Suprapubic skin (tissue), 4 donors: Measurements from ENCODE around the gene OR7G3. TPM values are rescaled to one million over a fixed set of nuclear protein-coding genes. Genes with fewer than 3 reads are reported as not detected.

Experiments used
- DNase-seq, 2 donors: peaks; one replicate each; pipeline ENCODE4 v3.0.0-alpha.2; 2019; ENCODE audit warnings: low spot score in 2 of 2
- H3K27ac ChIP-seq: fragments of 200-600 bp; sonication (generic); one replicate; pipeline ENCODE4 v1.5.1; 2019
- H3K27me3 ChIP-seq: fragments of 200-600 bp; sonication (generic); one replicate; pipeline ENCODE4 v1.5.1; 2019
- H3K36me3 ChIP-seq: fragments of 200-600 bp; sonication (generic); one replicate; pipeline ENCODE4 v1.5.1; 2019
- H3K4me1 ChIP-seq: fragments of 200-600 bp; sonication (generic); one replicate; pipeline ENCODE4 v1.5.1; 2019
- H3K4me3 ChIP-seq: fragments of 200-600 bp; sonication (generic); one replicate; pipeline ENCODE4 v1.5.1; 2019; ENCODE audit warnings: mild to moderate bottlenecking
- H3K9me3 ChIP-seq: fragments of 200-600 bp; sonication (generic); one replicate; pipeline ENCODE4 v1.5.1; 2019
- EP300 ChIP-seq: sonication (generic); formaldehyde crosslinking; IDR thresholded peaks from one replicate; pipeline ENCODE4 v1.6.1; 2017; ENCODE audit warnings: antibody characterized with exemption
- POLR2A ChIP-seq, 2 donors: fragments of 450-650 bp; IDR thresholded peaks; one replicate each; pipeline ENCODE4 v1.6.1; 2017; ENCODE audit warnings: antibody characterized with exemption in 2 of 2, mild to moderate bottlenecking in 2 of 2, moderate library complexity in 2 of 2
- POLR2AphosphoS5 ChIP-seq, 3 donors: sonication (generic); formaldehyde crosslinking; IDR thresholded peaks; one replicate each; pipeline ENCODE4 v1.6.1; 2017; ENCODE audit warnings: antibody characterized with exemption in 3 of 3
- WGBS: methylation state at CpG from one replicate; pipeline ENCODE4 v1.1.5; 2018; 5-methylcytosine and 5-hydroxymethylcytosine counted together
- total RNA-seq, 4 donors: library from RNA; depleted of rRNA; stranded (reverse); fragments of >200 nt; gene quantifications; one replicate each; pipeline ENCODE4 v1.1.0, GENCODE V29; 2016
- TF ChIP-seq, protein P1 (sequence below), 2 donors: fragments of 200-600 bp in 1 of 2; fragments of 450-650 bp in 1 of 2; sonication (generic) in 1 of 2; IDR thresholded peaks; one replicate each; pipeline ENCODE4 v1.5.1; 2016 to 2019; ENCODE audit warnings: antibody characterized with exemption in 2 of 2, mild to moderate bottlenecking in 1 of 2, moderate library complexity in 1 of 2

The OR7G3 gene
- total RNA-seq, 4 donors from 2014 or later: not detected

DNA sequence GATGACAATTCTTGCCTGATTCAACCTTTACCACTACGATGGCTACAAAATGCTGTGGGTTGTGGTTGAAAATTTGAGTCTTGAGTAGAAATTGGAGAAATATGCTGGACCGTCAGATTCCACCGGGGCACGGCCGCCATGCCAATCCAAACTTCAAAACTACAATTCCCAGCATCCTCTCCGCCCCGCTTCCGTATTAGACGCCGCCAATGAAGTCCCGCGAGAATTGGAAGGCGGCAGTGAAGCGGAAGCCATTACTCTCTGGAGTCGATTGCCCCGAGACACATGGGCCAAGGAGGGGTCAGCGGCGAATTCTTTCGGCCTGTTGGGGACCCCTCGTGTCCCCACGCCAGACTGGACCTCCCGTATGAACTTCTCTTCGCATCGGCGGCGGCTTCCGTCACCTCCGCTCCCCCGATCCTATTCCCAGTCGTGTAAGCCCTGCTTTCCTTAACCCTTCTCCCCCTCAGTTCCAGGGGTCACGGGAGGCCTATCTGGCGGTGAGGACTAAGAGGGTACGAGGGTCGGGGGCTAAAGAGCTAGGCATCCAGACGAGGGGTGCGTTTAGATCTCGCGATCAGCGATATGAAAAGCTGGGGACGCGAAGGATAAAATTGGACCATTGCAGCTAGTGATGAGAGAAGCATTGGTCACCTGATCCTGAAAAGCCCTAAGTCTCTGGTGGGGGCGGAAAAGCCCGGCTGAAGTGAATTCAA lies 13.6 kb upstream of the OR7G3 start, which contains the start of gene ZNF317:
ZNF317 (plus strand) TSS at position 239 of the 716 bp plus-strand sequence. CDS start 15,620 bp downstream, outside the sequence.
- peak; percentile 95 for DNase-seq
- Histone ChIP-seq H3K36me3 (no peaks in the 10 kb centered on the region), H3K27me3 (no peaks in the 10 kb centered on the region), H3K27ac (peak within 1 kb of the TSS; percentile 92), H3K4me3 (peak within 1 kb of the TSS; percentile 92), H3K9me3 (peaks cover 21% of the 10 kb centered on the region), H3K4me1 (peaks cover 20% of the 10 kb centered on the region)
- WGBS: under 1% methylated on average over 43 of the region's 43 CpGs
- TF ChIP-seq EP300: no peak
- TF ChIP-seq POLR2A (IDR thresholded peaks at IDR 0.05): peak in 1 of 2 donors; percentile 71
- peak in 2 of 3 donors; percentile 61 to 66 for TF ChIP-seq POLR2AphosphoS5 (IDR thresholded peaks at IDR 0.05)
- TF ChIP-seq, protein P1, sequence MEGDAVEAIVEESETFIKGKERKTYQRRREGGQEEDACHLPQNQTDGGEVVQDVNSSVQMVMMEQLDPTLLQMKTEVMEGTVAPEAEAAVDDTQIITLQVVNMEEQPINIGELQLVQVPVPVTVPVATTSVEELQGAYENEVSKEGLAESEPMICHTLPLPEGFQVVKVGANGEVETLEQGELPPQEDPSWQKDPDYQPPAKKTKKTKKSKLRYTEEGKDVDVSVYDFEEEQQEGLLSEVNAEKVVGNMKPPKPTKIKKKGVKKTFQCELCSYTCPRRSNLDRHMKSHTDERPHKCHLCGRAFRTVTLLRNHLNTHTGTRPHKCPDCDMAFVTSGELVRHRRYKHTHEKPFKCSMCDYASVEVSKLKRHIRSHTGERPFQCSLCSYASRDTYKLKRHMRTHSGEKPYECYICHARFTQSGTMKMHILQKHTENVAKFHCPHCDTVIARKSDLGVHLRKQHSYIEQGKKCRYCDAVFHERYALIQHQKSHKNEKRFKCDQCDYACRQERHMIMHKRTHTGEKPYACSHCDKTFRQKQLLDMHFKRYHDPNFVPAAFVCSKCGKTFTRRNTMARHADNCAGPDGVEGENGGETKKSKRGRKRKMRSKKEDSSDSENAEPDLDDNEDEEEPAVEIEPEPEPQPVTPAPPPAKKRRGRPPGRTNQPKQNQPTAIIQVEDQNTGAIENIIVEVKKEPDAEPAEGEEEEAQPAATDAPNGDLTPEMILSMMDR (IDR thresholded peaks at IDR 0.05): no peak

GRCh38 chr19:9139609-9140158 lies 12.9 kb upstream of the OR7G3 start:
- WGBS: 27% methylated on average over 8 of the region's 8 CpGs
- DNase-seq: no peak
- Histone ChIP-seq H3K27me3 (no peaks in the 10 kb centered on the region), H3K36me3 (no peaks in the 10 kb centered on the region), H3K4me3 (peak overlapping the region; percentile 92), H3K9me3 (peaks cover 15% of the 10 kb centered on the region), H3K4me1 (peaks cover 20% of the 10 kb centered on the region), H3K27ac (no peak overlapping the region)
- no peak for TF ChIP-seq EP300
- TF ChIP-seq, protein P1 (IDR thresholded peaks at IDR 0.05): no peak
- no peak for TF ChIP-seq POLR2A (IDR thresholded peaks at IDR 0.05)
- no peak for TF ChIP-seq POLR2AphosphoS5 (IDR thresholded peaks at IDR 0.05)

DNA sequence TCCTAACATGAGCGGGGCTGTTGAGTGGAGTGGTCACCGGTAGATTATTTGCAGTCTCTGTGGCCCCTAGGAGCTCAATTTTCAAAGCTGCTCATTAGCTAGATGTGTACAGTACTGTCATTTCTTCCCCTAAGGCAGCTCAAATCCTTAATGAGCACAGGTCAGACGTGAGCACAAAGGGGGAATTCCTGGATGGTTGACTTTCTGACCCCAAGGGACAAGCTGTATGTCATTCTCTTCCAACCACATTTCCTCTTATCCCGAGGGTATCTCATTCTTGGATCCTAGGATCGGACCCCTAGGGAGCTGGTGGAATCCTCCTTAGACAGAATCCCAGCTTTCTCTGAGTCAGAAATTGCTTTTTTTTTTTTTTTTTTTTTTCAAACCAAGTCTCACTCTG lies 5.7 kb upstream of the OR7G3 start:
- Histone ChIP-seq H3K4me1 (no peaks in the 10 kb centered on the region), H3K27me3 (peaks cover 16% of the 10 kb centered on the region), H3K36me3 (no peaks in the 10 kb centered on the region), H3K9me3 (no peaks in the 10 kb centered on the region), H3K27ac (no peak overlapping the region), H3K4me3 (no peak overlapping the region)
- no peak for DNase-seq
- TF ChIP-seq, protein P1 (IDR thresholded peaks at IDR 0.05): no peak
- TF ChIP-seq POLR2A (IDR thresholded peaks at IDR 0.05) (no peak), EP300 (no peak), POLR2AphosphoS5 (IDR thresholded peaks at IDR 0.05) (no peak)
- 43% methylated on average over 5 of the region's 5 CpGs for WGBS

DNA sequence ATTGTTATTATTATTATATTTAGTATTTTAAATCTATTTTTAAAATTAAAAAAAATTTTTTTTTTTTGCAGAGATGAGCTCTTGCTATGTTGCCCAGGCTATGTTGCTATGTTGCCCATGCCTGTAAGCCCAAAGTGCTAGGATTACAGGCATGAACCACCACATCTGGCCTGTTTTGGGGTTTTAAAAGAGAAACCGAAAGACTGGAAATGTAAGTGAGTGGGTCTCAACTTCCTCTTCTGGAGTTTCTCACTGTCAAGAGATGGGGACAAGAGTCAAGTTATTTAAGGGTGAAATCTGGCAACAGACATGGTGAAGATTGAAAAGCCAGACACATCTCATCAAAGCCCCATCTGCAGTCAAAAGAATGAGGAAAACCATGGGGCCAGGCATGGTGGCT lies 4.2 kb upstream of the OR7G3 start:
- Histone ChIP-seq H3K36me3 (no peaks in the 10 kb centered on the region), H3K27me3 (peaks cover 28% of the 10 kb centered on the region), H3K27ac (no peak overlapping the region), H3K9me3 (no peaks in the 10 kb centered on the region), H3K4me1 (no peaks in the 10 kb centered on the region), H3K4me3 (no peak overlapping the region)
- 35% methylated on average over 1 of the region's 1 CpG for WGBS
- TF ChIP-seq, protein P1 (IDR thresholded peaks at IDR 0.05): no peak
- TF ChIP-seq POLR2AphosphoS5 (IDR thresholded peaks at IDR 0.05) (no peak), POLR2A (IDR thresholded peaks at IDR 0.05) (no peak), EP300 (no peak)
- no peak for DNase-seq

DNA sequence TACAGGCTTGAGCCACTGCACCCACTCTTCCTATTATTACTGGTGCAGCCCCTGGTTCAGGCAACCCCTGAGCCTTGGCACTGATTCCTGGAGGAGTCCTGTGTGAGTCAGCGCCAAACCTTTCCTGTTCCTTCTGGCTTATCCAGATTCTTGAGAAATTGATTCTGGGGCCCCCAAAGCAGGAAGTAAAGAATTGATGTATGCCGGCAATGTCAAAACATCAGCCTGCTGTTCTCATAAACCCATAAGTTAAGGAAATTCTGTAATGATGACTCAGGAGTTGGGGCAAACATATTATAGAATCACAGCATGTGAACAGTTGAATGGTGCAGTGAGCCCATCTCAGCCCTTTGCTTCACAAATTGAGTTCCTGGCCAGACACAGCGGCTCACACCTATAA lies 1.4 kb upstream of the OR7G3 start:
- no peak for DNase-seq
- 45% methylated on average over 3 of the region's 3 CpGs for WGBS
- TF ChIP-seq POLR2AphosphoS5 (IDR thresholded peaks at IDR 0.05) (no peak), EP300 (no peak), POLR2A (IDR thresholded peaks at IDR 0.05) (no peak)
- TF ChIP-seq, protein P1 (IDR thresholded peaks at IDR 0.05): no peak
- Histone ChIP-seq H3K9me3 (no peaks in the 10 kb centered on the region), H3K4me1 (no peaks in the 10 kb centered on the region), H3K4me3 (no peak overlapping the region), H3K36me3 (no peaks in the 10 kb centered on the region), H3K27me3 (peaks cover 37% of the 10 kb centered on the region), H3K27ac (no peak overlapping the region)
